Endothelial cell of umbilical vein (primary cell): ENCODE measurements around the gene TFDP1. TPM values are rescaled to one million over a fixed set of nuclear protein-coding genes. Genes with fewer than 3 reads are reported as not detected.

Experiments used
- BruUV-seq: library from RNA; stranded (reverse); fragments of 400-500 nt; replicated peaks from 2 replicates; lab custom pipeline; 2021; lab: Mats Ljungman, UMichigan
- CTCF ChIA-PET: fragments of 300-600, 350-600 bp; sonication (Branson Sonifier 250); formaldehyde crosslinking; loops from one replicate; lab custom pipeline; 2021; ENCODE audit warnings: antibody characterized with exemption, inconsistent platforms; lab: Charles Lee
- POLR2A ChIA-PET: fragments of 300-600, 350-600 bp; sonication (Branson Sonifier 250); formaldehyde crosslinking; loops from one replicate; lab custom pipeline; 2021; ENCODE audit warnings: antibody characterized with exemption, inconsistent platforms; lab: Charles Lee
- DNase-seq: peaks from one replicate; pipeline ENCODE4 v3.0.0-alpha.2; 2011; ENCODE audit warnings: low read depth, low spot score
- FAIRE-seq: peaks from 2 replicates; lab custom pipeline; 2011; peaks lifted over from hg19 to GRCh38; lab: Jason Lieb, UNC
- H2AFZ ChIP-seq: 2 replicates; pipeline ENCODE4 v1.6.0; 2012; ENCODE audit warnings: low read depth, low read length, control low read depth, inconsistent platforms
- H3K27ac ChIP-seq: 2 replicates; pipeline ENCODE4 v1.5.1; 2011; ENCODE audit warnings: low read depth, mild to moderate bottlenecking, control low read depth, low read length, moderate library complexity; ENCODE audit not compliant: insufficient read depth
- H3K27me3 ChIP-seq, 2 experiments: 2 replicates each; pipeline versions ENCODE4 v1.6.0 to v1.6.1; 2011; ENCODE audit warnings: low read length in 2 of 2, mixed read lengths in 1 of 2; ENCODE audit not compliant: control insufficient read depth in 2 of 2, insufficient read depth in 2 of 2
- H3K36me3 ChIP-seq, 2 experiments: 2 replicates in 1 of 2; 3 replicates in 1 of 2; pipeline ENCODE4 v1.5.1; 2011; ENCODE audit warnings: low read length in 2 of 2, mild to moderate bottlenecking in 1 of 2, moderate library complexity in 1 of 2; ENCODE audit not compliant: control insufficient read depth in 2 of 2, insufficient read depth in 2 of 2; ENCODE audit errors: extremely low read depth in 1 of 2
- H3K4me1 ChIP-seq: 3 replicates; pipeline ENCODE4 v1.5.1; 2011; ENCODE audit warnings: mild to moderate bottlenecking, low read length; ENCODE audit not compliant: control insufficient read depth, insufficient read depth; ENCODE audit errors: extremely low read depth
- H3K4me2 ChIP-seq: 2 replicates; pipeline ENCODE4 v1.6.1; 2011; ENCODE audit warnings: low read length, control low read depth, mixed read lengths; ENCODE audit not compliant: insufficient read depth
- H3K4me3 ChIP-seq, 3 experiments: fragments of 200-600 bp in 1 of 3; sonication (generic), shearing (Covaris generic) in 1 of 3; replicated peaks in 1 of 3; 2 replicates each; pipeline ENCODE4 v1.5.1; 2011 to 2016; ENCODE audit warnings: control low read depth in 3 of 3, low read length in 3 of 3, mild to moderate bottlenecking in 2 of 3, inconsistent platforms in 1 of 3, low read depth in 1 of 3, moderate library complexity in 1 of 3; ENCODE audit not compliant: insufficient read depth in 1 of 3
- H3K79me2 ChIP-seq: 2 replicates; pipeline ENCODE4 v1.6.0; 2012; ENCODE audit warnings: low read length, inconsistent platforms; ENCODE audit not compliant: control insufficient read depth, insufficient read depth
- H3K9ac ChIP-seq: replicated peaks from 2 replicates; pipeline ENCODE3; 2011; ENCODE audit warnings: low read length, control low read depth; ENCODE audit not compliant: insufficient read depth; ENCODE audit errors: extremely low read depth
- H3K9me1 ChIP-seq: replicated peaks from 3 replicates; pipeline ENCODE4 v1.6.0; 2011; ENCODE audit warnings: mild to moderate bottlenecking, low read length; ENCODE audit not compliant: control insufficient read depth, insufficient read depth; ENCODE audit errors: extremely low read depth
- H3K9me3 ChIP-seq: replicated peaks from 2 replicates; pipeline ENCODE4 v1.5.1; 2012; ENCODE audit warnings: low read length, inconsistent platforms; ENCODE audit not compliant: control insufficient read depth, insufficient read depth
- H4K20me1 ChIP-seq: replicated peaks from 2 replicates; pipeline ENCODE3; 2011; ENCODE audit warnings: mild to moderate bottlenecking, low read length; ENCODE audit not compliant: control insufficient read depth, insufficient read depth; ENCODE audit errors: extremely low read depth
- CTCF ChIP-seq, 2 donors: IDR thresholded peaks; 1 replicate in 1 of 2; 2 replicates in 1 of 2; pipeline ENCODE4 v1.5.1; 2011; ENCODE audit warnings: low read length in 2 of 2, mild to moderate bottlenecking in 2 of 2, moderate library complexity in 2 of 2, control low read depth in 1 of 2, inconsistent platforms in 1 of 2, low read depth in 1 of 2; ENCODE audit not compliant: insufficient read depth in 1 of 2; ENCODE audit errors: extremely low read depth in 1 of 2
- EZH2 ChIP-seq: IDR thresholded peaks from 2 replicates; pipeline ENCODE4 v1.6.1; 2012; ENCODE audit warnings: borderline replicate concordance, low read depth, mild to moderate bottlenecking, moderate library complexity, low read length, inconsistent platforms; ENCODE audit not compliant: severe bottlenecking
- FOS ChIP-seq: IDR thresholded peaks from 2 replicates; pipeline ENCODE4 v1.6.1; 2011; ENCODE audit warnings: mild to moderate bottlenecking, low read length, moderate library complexity, borderline replicate concordance; ENCODE audit not compliant: insufficient read depth
- GATA2 ChIP-seq: IDR thresholded peaks from 2 replicates; pipeline ENCODE4 v1.7.0; 2011; ENCODE audit warnings: low read depth, mild to moderate bottlenecking, moderate library complexity, mixed read lengths, low read length; ENCODE audit not compliant: insufficient read length, insufficient read depth
- JUN ChIP-seq: IDR thresholded peaks from 2 replicates; pipeline ENCODE4 v1.6.1; 2011; ENCODE audit warnings: borderline replicate concordance, low read depth; ENCODE audit not compliant: insufficient read length, insufficient read depth
- MYC ChIP-seq: IDR thresholded peaks from one replicate; pipeline ENCODE4 v1.6.1; 2011; ENCODE audit warnings: mild to moderate bottlenecking, low read depth, low read length
- POLR2A ChIP-seq: IDR thresholded peaks from 2 replicates; pipeline ENCODE4 v1.6.1; 2012; ENCODE audit warnings: low read depth, mild to moderate bottlenecking, control low read depth, low read length
- POLR2AphosphoS5 ChIP-seq: IDR thresholded peaks from 2 replicates; pipeline ENCODE4 v1.6.1; 2012; ENCODE audit warnings: low read depth, mild to moderate bottlenecking, control low read depth, low read length, moderate library complexity; ENCODE audit not compliant: insufficient read depth
- dilution Hi-C: fragments of 300-500 bp; cut with MboI; formaldehyde crosslinking; loops from one replicate; pipeline ENCODE4 v1.15.0; 2019; ENCODE audit warnings: low sequenced_read_pairs; ENCODE audit not compliant: extremely low pct_ligation_motif_present
- intact Hi-C: fragments of 100-400 bp; cut with micrococcal nuclease; formaldehyde crosslinking; loops from one replicate; pipeline ENCODE4 v1.10.0; 2022
- polyA plus RNA-seq, 4 experiments: library from polyadenylated mRNA; depleted of rRNA in 3 of 4; stranded (reverse) in 3 of 4; unstranded in 1 of 4; fragments of >200 nt; gene quantifications; 2 replicates each; pipeline versions ENCODE4 v1.2.1 to v1.2.3, GENCODE V29; 2011 to 2012; ENCODE audit warnings: missing spikeins in 1 of 4
- total RNA-seq: library from RNA; stranded (reverse); gene quantifications from 2 replicates; pipeline ENCODE4 v1.2.3, GENCODE V29; 2021
- TF ChIP-seq, protein P1 (sequence below): IDR thresholded peaks from 2 replicates; pipeline ENCODE4 v1.6.1; 2011; ENCODE audit not compliant: insufficient read depth, insufficient read length

The TFDP1 gene
- total and polyA plus RNA-seq, 2 donors (not counting 3 experiments of a cell fraction or from before 2014, with no cell fraction given) = 64.3 to 137 TPM

DNA sequence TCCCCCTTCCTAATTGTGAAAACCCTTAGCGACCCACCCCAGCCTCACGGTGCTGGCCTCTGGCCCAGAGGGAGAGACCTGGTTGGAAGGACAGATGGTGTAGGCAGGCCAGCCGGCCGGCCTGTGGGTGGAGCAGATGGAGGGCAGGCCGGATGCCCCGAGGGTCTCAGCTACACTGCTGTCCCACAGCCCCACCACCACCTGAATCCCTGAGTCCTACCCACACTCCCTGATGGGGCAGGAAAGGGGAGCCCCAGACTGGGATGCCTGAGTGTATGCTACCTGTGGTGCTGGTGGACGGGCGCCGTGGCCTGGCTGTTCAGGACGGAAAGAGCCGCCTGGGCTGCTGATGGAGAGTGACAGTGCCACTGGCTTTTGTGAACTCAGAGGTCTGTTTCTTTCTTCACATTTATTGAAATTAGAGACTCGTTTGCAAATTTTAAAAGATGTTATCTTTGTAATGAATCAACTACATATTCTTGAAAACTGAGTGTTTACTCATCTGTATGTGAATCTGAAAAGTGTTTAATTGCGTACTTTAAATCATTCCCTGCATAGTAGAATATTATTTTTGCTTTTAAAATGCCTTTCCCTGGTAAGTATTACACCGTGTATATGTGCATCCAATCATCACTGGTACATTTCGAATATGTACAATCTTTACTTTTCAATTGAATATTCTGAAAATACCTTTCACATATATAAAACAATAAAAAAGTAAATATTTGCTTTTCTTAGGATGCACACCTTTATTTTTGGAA lies 35.7 kb downstream of the TFDP1 start:
- Histone ChIP-seq H3K36me3 (peaks cover 0 to 9% of the 10 kb centered on the region in 2 experiments), H3K27ac (no peak overlapping the region), H3K9me1 (no peaks in the 10 kb centered on the region), H2AFZ (no peak overlapping the region), H4K20me1 (peaks cover 2% of the 10 kb centered on the region), H3K79me2 (peaks cover 61% of the 10 kb centered on the region), H3K27me3 (no peaks in the 10 kb centered on the region), H3K4me2 (no peak overlapping the region), H3K4me1 (no peaks in the 10 kb centered on the region), H3K9ac (no peak overlapping the region), H3K9me3 (no peaks in the 10 kb centered on the region), H3K4me3 (no peak overlapping the region)
- intact Hi-C loops (no loop called here), dilution Hi-C loops (no loop called here)
- ChIA-PET POLR2A (no interaction called here), CTCF (no interaction called here)
- DNase-seq (no peak), FAIRE-seq (no peak)
- TF ChIP-seq, protein P1, sequence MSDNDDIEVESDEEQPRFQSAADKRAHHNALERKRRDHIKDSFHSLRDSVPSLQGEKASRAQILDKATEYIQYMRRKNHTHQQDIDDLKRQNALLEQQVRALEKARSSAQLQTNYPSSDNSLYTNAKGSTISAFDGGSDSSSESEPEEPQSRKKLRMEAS = no peak
- TF ChIP-seq EZH2 = no peak
- no peak for TF ChIP-seq POLR2AphosphoS5
- no peak for TF ChIP-seq MYC
- TF ChIP-seq GATA2 = no peak
- no peak for TF ChIP-seq FOS
- TF ChIP-seq JUN = no peak
- no peak for TF ChIP-seq POLR2A
- TF ChIP-seq CTCF (IDR thresholded peaks at IDR 0.05; ENCODE audit: extremely low read depth in 1 of 2, insufficient read depth in 1 of 2, low read depth in 1 of 2, low read length in 2 of 2) = no peak
- no TSS peak for BruUV-seq
